Fibroblast of skin of left biceps (primary cell): ENCODE results near the gene BAIAP2L2.
A peak's percentile ranks its signal among the peaks of the same experiment; 100 is the strongest.
"Not testable (repeated sequence)": the region's sequence is repeated elsewhere in the genome, so short reads cannot be mapped to it uniquely, and the experiment has no call there.

Source experiments
- DNase-seq, 2 experiments: peaks; one replicate each; pipeline ENCODE4 v3.0.0-alpha.2; 2013; ENCODE audit warnings: low read depth in 2 of 2

BAIAP2L2 gene

GRCh38 chr22:38110008-38110862 is at the start of gene BAIAP2L2:
Gene BAIAP2L2, minus strand, starts transcription at chr22:38110684. Its CDS starts 159 bp downstream, at chr22:38110525.
- DNase-seq: no peak

- DNase-seq: no peak
These were observed 45.2 kb upstream of the BAIAP2L2 start for GRCh38 chr22:38155703-38156102.

GRCh38 chr22:38154563-38154915 is 44.1 kb upstream of the BAIAP2L2 start:
- not testable (repeated sequence) for DNase-seq

GRCh38 chr22:38153821-38154562 is 43.5 kb upstream of the BAIAP2L2 start:
- DNase-seq: no peak

- no peak for DNase-seq
These were observed 40.6 kb upstream of the BAIAP2L2 start for GRCh38 chr22:38151126-38151500.

- peak; percentile 42 to 47 for DNase-seq
These were observed 37.8 kb upstream of the BAIAP2L2 start for GRCh38 chr22:38148245-38148644.

- not testable (repeated sequence) for DNase-seq
These were observed 35.7 kb upstream of the BAIAP2L2 start for GRCh38 chr22:38146166-38146565.

- no peak for DNase-seq
These were observed 33.5 kb upstream of the BAIAP2L2 start for GRCh38 chr22:38144025-38144405.

- no peak for DNase-seq
These were observed 32.1 kb upstream of the BAIAP2L2 start for GRCh38 chr22:38142606-38143005.

GRCh38 chr22:38141217-38141973 is 30.9 kb upstream of the BAIAP2L2 start:
- DNase-seq: no peak

GRCh38 chr22:38139901-38140300 is 29.4 kb upstream of the BAIAP2L2 start:
- no peak for DNase-seq

- no peak for DNase-seq
These were observed 28.5 kb upstream of the BAIAP2L2 start for GRCh38 chr22:38138961-38139360.

- no peak for DNase-seq
These were observed 27.6 kb upstream of the BAIAP2L2 start for GRCh38 chr22:38137876-38138687.

- DNase-seq: no peak
These were observed 26.1 kb upstream of the BAIAP2L2 start for GRCh38 chr22:38136607-38137006.

GRCh38 chr22:38135133-38135706 is 24.7 kb upstream of the BAIAP2L2 start:
- DNase-seq: peak; percentile 29 to 37

GRCh38 chr22:38133331-38133730 is 22.8 kb upstream of the BAIAP2L2 start:
- no peak for DNase-seq

- DNase-seq: no peak
These were observed 22.3 kb upstream of the BAIAP2L2 start for GRCh38 chr22:38132794-38133193.

GRCh38 chr22:38132136-38132535 is 21.7 kb upstream of the BAIAP2L2 start:
- no peak for DNase-seq

GRCh38 chr22:38131399-38131798 is 20.9 kb upstream of the BAIAP2L2 start:
- DNase-seq: no peak

GRCh38 chr22:38129856-38130255 is 19.4 kb upstream of the BAIAP2L2 start:
- DNase-seq: no peak

- DNase-seq: no peak
These were observed 18.5 kb upstream of the BAIAP2L2 start for GRCh38 chr22:38129021-38129420.
